Retinal pigment epithelial cell (primary cell): ENCODE measurements around the gene ITM2C.

ENCODE experiments used
- DNase-seq: peaks from one replicate; pipeline ENCODE4 v3.0.0-alpha.2; 2010; ENCODE audit warnings: low read depth
- H3K4me3 ChIP-seq: 2 replicates; pipeline ENCODE4 v1.5.1; 2011; ENCODE audit warnings: mild to moderate bottlenecking, low read length, control low read depth, moderate library complexity
- CTCF ChIP-seq: conservative IDR thresholded peaks from 2 replicates; pipeline ENCODE4 v1.5.1; 2011; ENCODE audit warnings: low read depth, low read length, control low read depth, inconsistent platforms

ITM2C gene

DNA sequence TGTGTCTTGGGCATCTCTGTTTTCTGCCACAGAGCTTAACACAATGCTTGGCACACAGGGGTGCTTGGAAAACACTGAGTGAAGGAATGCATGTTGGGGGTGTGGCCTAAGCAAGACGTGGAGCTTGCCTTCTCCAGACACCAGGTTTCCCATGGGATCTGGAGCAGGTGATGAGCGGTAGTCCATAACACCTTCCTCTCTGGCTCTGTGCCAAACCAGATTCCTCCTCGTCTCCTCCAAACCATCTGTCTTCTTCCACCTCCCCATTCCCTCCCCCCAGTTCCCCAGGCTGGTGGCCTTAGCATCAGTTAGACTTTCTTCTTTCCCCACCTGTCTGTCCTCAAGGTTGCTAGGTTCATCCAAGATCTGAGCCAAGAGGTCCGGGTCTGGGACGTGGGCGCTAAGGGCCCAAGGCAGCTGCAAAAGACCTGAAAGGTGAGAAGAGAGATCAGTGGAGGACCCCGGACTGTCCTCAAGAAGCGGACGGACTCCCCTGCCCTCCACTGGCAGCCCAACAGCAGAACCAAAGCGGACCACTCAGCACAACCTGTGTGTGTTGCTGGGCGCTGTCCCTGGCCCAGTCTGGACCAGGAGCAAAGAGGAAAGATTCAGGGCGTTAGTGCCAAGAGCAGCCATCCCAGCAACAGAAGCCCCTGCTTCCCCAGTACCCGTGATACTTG lies 1.2 kb upstream of the ITM2C start:
- DNase-seq: no peak
- no peak overlapping the region for H3K4me3 ChIP-seq
- no peak for TF ChIP-seq CTCF

DNA sequence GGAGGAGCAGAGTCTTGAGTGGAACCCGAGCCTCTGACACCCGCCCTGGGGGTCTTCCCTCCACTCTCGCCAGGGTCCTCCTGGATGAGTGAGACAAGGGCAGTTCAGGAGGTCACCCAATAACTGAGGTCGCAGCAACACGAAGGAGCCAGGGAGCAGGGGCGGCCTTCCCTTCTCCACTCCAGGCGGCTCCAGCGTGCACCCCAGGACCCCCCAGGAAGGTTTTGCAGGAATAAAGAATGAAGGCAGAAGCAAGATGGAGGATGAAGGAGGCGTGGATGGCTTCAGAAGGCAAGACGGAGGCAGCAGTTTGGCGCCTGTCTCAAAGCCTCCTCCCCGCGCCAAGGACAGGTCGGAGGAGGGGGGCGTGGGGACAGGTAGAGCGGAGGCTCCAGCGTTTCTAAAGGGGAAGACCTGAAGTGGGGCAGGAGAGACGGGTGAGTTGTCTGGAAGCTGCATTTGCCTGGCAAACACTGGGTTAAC lies 579 bp upstream of the ITM2C start:
- H3K4me3 ChIP-seq: peak overlapping the region; percentile 64
- no peak for TF ChIP-seq CTCF
- no peak for DNase-seq

DNA sequence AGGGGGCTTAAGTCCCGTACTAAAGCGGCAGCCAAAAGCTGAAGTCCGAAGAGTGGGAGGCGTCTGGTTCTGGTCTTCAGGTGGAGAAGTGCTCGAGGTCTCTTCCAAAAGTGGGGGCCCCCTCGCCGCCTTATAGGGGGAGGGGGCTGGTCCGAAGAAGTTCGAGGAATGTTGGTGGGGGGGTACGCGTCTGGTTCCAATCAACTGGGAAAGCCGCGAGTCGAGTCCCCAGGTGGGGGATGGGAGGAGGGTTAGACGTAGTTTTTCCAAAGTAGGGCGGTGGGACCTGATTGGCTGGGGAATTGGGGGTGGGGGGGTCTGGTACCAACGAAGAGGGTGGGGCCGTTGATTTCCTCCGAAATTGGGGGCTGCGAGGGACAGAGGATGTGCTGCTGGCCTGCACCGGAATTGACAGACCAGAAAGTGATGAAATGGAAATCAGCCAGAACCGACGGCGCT lies 594 bp downstream of the ITM2C start:
- DNase-seq: no peak
- TF ChIP-seq CTCF: no peak
- peak overlapping the region; percentile 64 for H3K4me3 ChIP-seq

- TF ChIP-seq CTCF: peak; percentile 20
- no peak for DNase-seq
- H3K4me3 ChIP-seq: peak overlapping the region; percentile 64
These were observed 1.3 kb downstream of the ITM2C start for GRCh38 chr2:230865766-230866755.

GRCh38 chr2:230866756-230867523 lies 2.2 kb downstream of the ITM2C start:
- no peak for DNase-seq
- TF ChIP-seq CTCF: peak; percentile 10
- H3K4me3 ChIP-seq: no peak overlapping the region

- no peak for TF ChIP-seq CTCF
- H3K4me3 ChIP-seq: no peak overlapping the region
- no peak for DNase-seq
These were observed 3.6 kb downstream of the ITM2C start for GRCh38 chr2:230868161-230868946.
